GM19023 (cell line): Measurements from ENCODE around the gene ADRB2.
"Not testable (repeated sequence)": the region's sequence is repeated elsewhere in the genome, so short reads cannot be mapped to it uniquely, and the experiment has no call there.

Source experiments
- ATAC-seq: cut with Tn5 transposase; IDR thresholded peaks from one replicate; pipeline ENCODE4 v1.9.1; 2021; ENCODE audit warnings: mild to moderate bottlenecking, moderate library complexity; ENCODE audit not compliant: unreplicated experiment

The ADRB2 gene

DNA sequence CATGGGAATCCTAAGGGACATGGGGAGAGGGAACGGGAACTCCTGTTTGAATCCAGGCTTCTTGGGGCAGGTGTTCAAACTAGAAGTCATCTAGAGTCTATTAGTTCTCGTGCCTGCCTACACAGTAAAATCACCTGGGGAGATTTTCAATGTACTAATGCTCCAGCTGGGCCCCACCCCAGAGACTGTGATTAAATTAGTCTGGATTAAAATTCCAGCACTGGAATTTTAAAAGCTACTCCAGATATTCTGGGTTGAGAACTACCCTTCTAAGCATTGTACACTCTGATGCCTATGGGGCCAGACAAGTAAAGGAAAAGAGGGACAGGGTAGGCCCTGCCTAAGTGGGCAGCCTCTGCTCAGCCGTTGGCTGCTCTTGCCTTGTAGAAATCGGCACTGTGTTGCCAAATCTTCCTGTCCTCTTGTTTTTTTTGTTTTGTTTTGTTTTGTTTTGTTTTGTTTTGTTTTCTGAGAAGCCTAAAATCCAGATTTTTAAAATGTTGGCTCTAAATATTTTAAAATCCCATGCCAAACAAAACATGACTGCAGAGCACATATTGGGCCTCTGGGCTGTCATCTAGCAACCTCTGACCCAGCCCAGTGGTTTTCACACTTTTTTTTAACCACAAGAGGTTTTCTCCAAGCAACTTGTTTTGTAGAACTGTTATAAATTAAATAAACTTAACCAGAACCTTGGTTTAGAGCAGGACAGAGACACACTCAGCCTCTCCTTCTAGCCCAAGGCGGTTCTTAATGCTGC is 29.0 kb downstream of the ADRB2 start:
- ATAC-seq, result no peak

DNA sequence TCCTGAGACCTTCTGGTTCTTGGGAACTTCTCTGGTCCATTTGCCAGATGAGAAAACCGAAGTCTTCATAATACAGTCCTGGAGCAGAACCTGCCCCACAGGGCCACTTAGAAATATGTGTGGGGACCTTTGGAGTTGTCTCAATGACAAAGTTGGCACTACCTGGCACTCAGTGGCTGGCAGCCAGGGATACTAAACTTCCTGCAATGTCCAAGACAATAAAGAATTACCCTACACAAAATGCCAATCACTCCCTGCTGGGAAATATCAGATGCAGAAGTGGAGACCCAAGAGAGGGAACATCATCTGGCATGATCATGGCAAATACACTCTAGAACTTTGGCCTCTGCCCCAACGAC is 29.6 kb downstream of the ADRB2 start:
- no peak for ATAC-seq

DNA sequence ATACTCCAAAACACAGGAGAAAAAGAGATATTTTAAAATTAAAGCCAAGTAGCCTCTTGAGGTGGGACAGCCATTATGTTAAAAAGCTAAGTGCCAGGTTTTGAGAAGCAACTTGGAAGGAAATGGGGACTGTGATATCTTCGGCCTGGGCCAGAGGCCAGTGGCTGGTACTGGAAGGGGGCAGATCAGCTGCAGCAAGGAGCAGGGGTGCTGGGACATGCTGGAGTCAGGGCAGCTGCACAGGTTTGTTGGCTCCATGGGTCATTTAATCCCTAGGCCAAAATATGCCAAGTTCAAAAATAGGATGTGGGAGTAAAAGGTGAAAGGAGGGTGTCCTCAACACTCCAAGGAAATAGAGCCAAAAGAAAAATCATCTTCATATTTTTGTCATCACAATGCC is 30.0 kb downstream of the ADRB2 start:
- ATAC-seq, result no peak

DNA sequence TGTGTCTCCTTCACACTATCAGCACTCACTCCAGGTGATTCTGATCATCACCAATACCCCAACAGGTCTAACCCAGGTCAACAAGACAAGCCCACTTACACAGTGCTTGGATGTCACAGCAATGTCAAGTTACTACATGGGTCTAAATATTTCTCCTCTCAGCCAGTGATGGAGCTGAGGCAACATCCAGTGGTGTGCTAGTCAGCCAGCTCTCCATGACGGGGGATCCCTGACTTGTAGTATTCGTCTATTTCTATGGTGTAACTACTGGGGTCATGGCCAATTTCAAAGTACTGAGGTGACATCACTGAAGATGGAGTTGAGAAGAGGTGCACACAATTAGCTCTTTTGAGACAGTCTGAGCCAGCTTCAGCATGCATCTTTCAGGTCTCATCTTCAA is 31.1 kb downstream of the ADRB2 start:
- ATAC-seq, result no peak

DNA sequence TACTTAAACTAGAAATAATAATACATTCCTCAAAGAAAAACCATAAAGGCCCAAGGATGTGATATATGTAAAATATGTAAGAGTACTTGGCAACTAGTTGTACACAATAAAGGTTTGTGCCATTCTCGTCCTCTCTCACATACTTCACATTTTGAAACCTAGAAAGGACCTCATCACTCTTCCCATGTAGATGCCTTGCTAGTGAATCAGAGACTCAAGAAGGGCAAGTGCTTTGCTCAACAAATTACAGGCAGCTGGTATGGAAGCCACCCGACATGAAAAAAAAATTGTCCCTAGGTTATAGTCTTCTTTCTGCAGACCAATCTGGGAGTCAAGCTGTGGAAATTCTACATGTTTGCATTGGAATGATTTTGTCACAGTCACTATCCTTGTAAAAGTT is 31.7 kb downstream of the ADRB2 start:
- ATAC-seq, result no peak

DNA sequence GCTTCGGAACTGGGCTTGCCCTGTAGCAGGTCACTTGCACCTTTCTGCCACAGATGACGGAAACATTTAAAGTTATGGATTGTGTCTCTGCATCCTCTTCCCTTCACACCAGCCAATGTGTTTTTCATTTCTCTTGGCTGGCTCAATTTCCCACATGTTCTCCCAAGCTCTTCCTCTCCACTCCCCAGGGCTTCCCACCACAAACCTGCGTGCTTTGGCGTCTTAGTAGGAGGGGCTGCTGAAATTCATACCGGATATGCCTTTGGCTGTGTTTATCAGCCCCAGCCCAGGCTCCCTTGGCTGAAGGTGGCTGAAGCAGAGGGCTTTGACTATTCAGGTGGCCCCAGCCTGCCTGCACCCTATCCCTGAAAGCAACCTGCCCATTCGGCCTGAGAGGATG is 32.1 kb downstream of the ADRB2 start:
- ATAC-seq, result no peak

DNA sequence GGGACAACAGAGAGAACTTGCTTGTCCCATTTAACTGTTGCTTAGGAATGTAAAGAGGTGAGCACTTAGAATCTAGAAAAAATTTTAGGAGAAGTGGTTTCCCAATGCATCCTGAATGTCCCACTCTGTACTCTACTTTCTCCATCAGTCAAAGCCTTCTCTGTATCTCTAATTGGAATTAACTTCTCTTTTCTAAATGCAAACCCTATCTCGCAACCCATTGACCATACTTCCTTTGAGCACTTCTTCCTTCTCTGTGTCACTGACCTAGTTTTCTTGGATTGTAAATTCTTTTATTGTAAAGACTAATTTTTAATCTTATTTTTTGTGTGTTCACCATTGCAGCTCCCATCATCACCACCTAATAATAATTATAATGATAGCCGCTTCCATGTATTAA is 33.3 kb downstream of the ADRB2 start:
- ATAC-seq, result no peak

DNA sequence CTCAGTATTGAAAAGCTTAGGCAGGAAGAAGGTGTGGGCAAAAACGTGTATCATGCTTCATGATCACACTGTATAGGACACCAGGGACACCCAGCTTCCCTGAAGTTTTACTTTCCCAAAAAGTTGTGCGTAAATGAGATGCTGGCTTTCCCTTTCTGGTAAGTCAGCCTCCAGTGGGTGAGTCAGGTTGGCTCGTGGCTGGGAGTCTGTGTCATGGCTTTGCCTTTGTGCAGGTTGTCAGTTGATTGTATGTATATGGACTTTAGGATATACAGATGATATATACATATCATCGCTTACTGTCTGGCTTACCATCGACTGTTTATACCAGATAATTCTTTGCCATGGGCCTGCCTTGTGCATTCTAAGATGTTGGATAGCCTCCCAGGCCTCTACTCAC is 34.2 kb downstream of the ADRB2 start:
- ATAC-seq, result no peak

DNA sequence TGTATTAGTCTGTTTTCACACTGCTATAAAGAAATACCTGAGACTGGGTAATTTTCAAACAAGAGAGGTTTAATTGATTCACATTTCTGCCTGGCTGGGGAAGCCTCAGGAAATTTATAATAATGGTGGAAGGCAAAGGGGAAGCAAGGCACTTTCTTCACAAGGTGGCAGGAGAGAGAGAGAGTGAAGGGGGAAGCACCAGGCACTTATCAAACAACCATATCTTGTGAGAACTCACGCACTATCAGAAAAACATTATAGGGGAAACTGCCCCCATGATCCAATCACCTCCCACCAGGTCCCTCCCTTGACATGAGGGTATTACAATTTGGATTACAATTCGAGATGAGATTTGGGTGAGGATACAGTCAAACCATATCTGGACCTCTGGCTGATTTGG is 34.7 kb downstream of the ADRB2 start:
- ATAC-seq, result no peak

DNA sequence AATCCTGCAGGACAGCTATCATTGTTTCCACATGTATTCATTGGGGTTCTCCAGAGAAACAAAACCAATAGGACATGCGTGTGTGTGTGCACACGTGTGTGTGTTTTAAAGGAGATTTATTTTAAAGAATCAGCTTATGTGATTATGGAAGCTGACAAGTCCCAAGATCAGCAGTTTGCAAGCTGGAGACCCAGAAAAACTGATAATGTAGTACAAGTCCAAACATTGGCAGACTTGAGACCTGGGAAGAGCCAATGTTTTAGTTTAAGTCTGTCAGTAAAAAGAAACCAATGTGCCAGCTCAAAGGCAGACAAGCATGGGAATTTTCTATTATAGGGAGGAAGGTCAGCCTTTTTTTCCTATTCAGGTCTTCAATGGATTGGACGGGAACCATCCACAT is 35.3 kb downstream of the ADRB2 start:
- no peak for ATAC-seq

DNA sequence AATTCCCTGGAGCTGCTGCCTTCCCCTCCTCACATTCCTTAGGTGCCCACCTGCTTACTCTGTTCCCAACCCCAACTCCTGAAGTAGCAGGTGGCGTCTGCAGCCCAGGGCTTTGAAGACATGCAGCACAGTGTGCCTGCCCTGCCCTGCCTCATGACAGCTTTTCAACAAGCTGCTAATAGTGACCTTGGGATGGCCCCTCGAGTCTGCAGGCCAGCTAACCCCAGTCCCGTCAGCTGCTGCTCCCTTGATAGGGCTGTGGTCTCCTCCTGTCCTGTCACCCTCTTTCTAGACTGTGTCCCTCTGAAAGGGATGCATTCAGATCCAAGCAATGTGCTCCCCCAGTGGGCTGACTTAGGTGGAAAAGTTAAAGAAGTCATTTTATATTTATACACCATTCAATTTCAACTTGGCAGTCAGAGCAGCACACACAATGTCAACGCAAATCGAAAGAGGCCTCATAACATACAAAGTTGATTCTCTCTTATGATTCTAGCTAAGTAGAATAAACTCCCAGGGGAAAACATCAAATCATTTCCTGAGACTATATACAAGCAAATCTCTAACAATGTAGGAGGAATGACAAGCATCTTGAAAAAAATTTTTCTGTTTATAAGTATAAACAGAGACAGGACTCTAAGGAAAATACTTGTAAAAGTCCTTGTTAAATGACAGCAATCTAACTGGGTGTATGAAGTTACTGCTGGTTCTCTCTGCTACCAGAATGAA is 37.9 kb downstream of the ADRB2 start:
- ATAC-seq, result no peak

DNA sequence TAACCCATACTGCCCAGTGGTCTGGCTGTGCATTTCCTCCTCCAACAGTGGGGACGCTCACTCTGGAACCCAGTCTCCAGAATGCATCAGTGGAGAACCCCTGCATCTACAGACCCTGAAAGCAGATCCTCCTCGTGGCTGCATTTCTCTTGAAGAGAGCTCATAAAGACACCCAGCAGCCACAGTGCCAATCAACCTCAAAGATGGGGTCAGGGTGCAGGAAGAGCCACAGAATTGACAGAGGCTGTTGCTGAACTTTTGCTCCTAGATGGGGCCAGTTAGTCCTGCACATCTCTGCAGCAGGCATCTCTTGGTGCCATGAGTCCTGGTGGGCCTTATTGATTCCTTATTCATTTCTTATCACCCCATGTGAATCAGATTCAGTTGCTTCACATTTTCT is 39.6 kb downstream of the ADRB2 start:
- no peak for ATAC-seq

DNA sequence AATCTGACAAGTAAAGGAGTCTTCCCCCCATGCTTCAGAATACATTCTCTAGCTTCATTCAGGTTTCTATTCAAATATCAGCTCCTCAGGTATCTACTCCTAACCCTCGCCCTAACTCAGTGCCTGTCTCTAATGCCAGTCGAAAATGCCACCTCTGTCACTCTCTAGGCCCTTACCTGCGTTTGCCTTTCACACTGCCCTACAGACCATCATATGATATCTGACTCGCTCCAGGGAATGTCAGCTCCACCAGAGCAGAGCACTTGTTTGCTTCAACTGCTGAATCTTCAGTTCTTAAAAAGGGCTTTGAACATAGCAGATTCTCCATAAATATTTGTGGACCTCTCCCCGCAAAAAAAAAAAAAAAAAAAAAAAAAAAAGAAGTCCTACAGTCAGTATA is 46.7 kb downstream of the ADRB2 start:
- ATAC-seq, result no peak

DNA sequence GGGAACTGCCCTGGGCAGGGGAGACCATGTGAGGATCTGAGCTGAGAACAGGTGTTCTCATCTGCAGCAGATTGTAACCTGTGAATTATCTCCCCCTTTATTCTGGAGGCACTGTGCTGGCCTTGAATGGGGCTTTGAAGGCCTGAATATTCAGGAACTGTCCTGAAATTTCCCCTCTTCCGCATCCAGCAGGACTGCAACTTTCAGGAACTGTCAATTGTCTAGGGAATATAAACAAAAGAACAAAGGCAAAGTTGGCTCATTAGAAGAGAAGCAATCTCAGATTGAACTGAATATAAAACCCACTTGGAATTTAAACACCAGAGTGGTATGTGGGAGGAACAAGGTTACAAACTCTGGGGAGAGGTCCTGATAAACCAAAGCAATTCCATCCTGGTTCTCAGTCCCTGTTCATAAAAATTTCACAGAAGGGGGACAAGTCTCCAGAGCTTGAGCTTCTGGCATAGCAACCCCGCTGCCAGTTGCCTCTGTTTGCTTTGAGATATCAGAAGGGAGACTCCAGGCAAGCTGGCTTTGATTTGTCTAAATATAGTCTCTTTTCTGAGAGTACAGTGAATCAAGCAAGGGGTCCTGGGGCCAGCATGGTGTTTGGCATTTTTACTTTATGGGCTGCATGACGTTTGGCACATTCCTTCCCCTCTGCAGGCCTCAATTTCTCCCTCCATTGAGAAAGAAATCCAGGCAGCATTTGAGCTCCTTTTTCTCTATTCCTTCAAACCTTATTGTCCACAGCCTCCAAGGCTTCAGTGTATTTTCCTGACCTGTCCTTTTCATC is 47.5 kb downstream of the ADRB2 start:
- no peak for ATAC-seq

DNA sequence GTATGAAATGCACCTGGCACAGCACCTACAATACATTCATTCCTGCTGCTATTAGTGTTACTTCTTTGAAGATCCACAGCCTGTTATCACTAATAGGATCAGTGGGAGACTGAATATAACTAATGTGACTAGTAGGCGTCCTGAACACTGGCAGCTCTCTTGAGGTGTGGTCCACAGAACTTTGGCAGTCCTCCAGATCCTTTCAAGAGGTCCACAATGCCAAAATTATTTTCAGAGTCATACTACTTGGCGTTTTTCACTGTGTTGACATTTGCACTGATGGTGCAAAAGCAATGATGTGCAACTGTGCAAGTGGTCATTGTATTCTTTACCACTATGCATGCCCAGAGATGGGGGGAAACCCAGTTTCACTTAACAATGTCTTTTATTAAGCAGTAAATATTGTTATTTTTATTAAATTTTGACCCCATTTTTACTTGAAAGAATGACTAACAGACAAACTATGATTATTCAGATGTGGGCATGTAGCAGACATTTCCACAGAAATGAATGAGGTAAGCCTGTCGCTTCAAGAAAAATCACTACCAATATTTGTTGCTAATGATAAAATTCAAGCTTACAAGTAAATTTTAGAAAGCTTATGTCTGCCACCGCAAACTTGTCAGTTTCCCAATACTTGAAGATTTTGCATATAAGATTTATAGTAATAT is 48.9 kb downstream of the ADRB2 start:
- no peak for ATAC-seq

DNA sequence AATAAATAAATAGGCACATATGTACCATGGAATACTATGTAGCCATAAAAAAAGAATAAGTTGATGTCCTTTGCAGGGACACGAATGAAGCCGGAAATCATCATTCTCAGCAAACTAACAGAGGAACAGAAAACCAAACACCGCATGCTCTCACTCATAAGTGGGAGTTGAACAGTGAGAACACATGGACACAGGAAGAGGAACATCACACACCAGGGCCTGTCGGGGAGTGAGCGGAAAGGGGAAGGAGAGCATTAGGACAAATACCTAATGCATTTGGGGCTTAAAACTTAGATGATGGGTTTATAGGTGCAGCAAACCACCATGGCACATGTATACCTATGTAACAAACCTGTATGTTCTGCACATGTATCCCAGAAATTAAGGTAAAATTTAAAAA is 51.0 kb downstream of the ADRB2 start:
- ATAC-seq, result not testable (repeated sequence)
